Effector CD8-positive, alpha-beta T cell (primary cell): ENCODE measurements around the gene SRPRA.
A peak's percentile ranks its signal among the peaks of the same experiment; 100 is the strongest.
"Not testable (repeated sequence)": the region's sequence is repeated elsewhere in the genome, so short reads cannot be mapped to it uniquely, and the experiment has no call there.

ENCODE experiments used
- DNase-seq: peaks from one replicate; lab custom pipeline; 2025; lab: John Stamatoyannopoulos, UW
- total RNA-seq, 4 experiments: gene quantifications; one replicate each; lab custom pipeline; 2026; lab: John Stamatoyannopoulos, UW

The SRPRA gene
- 146 to 164 (median 161) reads per million in 4 experiments for total RNA-seq

GRCh38 chr11:126268708-126269579 is at the start of gene SRPRA, which contains the start of gene FOXRED1:
TSS of gene SRPRA (minus strand) at chr11:126268895. CDS start at chr11:126268804, 91 bp downstream.
TSS of gene FOXRED1 (plus strand) at chr11:126269154. CDS start at chr11:126269207, 53 bp downstream.
- DNase-seq = peak; percentile 99

- DNase-seq = no peak
Observed at GRCh38 chr11:126317756-126318573, 49.3 kb upstream of the SRPRA start.

- no peak for DNase-seq
Observed at GRCh38 chr11:126317432-126317755, 48.7 kb upstream of the SRPRA start.

- no peak for DNase-seq
Observed at GRCh38 chr11:126313826-126314225, 45.1 kb upstream of the SRPRA start.

GRCh38 chr11:126312961-126313360 is 44.3 kb upstream of the SRPRA start:
- no peak for DNase-seq

GRCh38 chr11:126311401-126312291 is 43.0 kb upstream of the SRPRA start:
- no peak for DNase-seq

GRCh38 chr11:126310992-126311310 is 42.3 kb upstream of the SRPRA start:
- no peak for DNase-seq

GRCh38 chr11:126310200-126310991 is 41.7 kb upstream of the SRPRA start:
- DNase-seq = peak; percentile 21

GRCh38 chr11:126308771-126309170 is 40.1 kb upstream of the SRPRA start:
- not testable (repeated sequence) for DNase-seq

- no peak for DNase-seq
Observed at GRCh38 chr11:126308271-126308671, 39.6 kb upstream of the SRPRA start.

- DNase-seq = no peak
Observed at GRCh38 chr11:126307706-126308105, 39.0 kb upstream of the SRPRA start.

- no peak for DNase-seq
Observed at GRCh38 chr11:126305699-126306098, 37.0 kb upstream of the SRPRA start.

GRCh38 chr11:126304457-126305075 is 35.9 kb upstream of the SRPRA start:
- no peak for DNase-seq

GRCh38 chr11:126303623-126304456 is 35.1 kb upstream of the SRPRA start, which contains the start of gene DCPS:
TSS of gene DCPS (plus strand) at chr11:126304060. CDS start at chr11:126304081, 21 bp downstream.
- peak; percentile 74 for DNase-seq

- DNase-seq = no peak
Observed at GRCh38 chr11:126297004-126297403, 28.3 kb upstream of the SRPRA start.

- DNase-seq = no peak
Observed at GRCh38 chr11:126293726-126294125, 25.0 kb upstream of the SRPRA start.

- no peak for DNase-seq
Observed at GRCh38 chr11:126290887-126291286, 22.2 kb upstream of the SRPRA start.

GRCh38 chr11:126288237-126288636 is 19.5 kb upstream of the SRPRA start:
- no peak for DNase-seq

- DNase-seq = peak; percentile 56
Observed at GRCh38 chr11:126284829-126285228, 16.1 kb upstream of the SRPRA start.
